HG03103 (cell line): ENCODE measurements around the gene BDKRB2.

Source experiments
- ATAC-seq: cut with Tn5 transposase; IDR thresholded peaks from one replicate; pipeline ENCODE4 v1.9.1; 2021; ENCODE audit warnings: low read depth; ENCODE audit not compliant: unreplicated experiment

Gene BDKRB2

GRCh38 chr14:96204151-96205058 is at the start of gene BDKRB2:
TSS of gene BDKRB2 (plus strand) at chr14:96204839. CDS start at chr14:96237108, 32,269 bp downstream.
- ATAC-seq = no peak

- no peak for ATAC-seq
Observed at GRCh38 chr14:96154900-96155299, 49.7 kb upstream of the BDKRB2 start.

GRCh38 chr14:96156804-96157760 is 47.6 kb upstream of the BDKRB2 start:
- no peak for ATAC-seq

GRCh38 chr14:96158735-96159134 is 45.9 kb upstream of the BDKRB2 start:
- ATAC-seq = no peak

GRCh38 chr14:96160076-96160912 is 44.3 kb upstream of the BDKRB2 start:
- ATAC-seq = no peak

GRCh38 chr14:96160913-96161310 is 43.7 kb upstream of the BDKRB2 start:
- no peak for ATAC-seq

GRCh38 chr14:96161636-96162035 is 43.0 kb upstream of the BDKRB2 start:
- ATAC-seq = no peak

- no peak for ATAC-seq
Observed at GRCh38 chr14:96162265-96162664, 42.4 kb upstream of the BDKRB2 start.

GRCh38 chr14:96162741-96163140 is 41.9 kb upstream of the BDKRB2 start:
- ATAC-seq = no peak

GRCh38 chr14:96164861-96165490 is 39.7 kb upstream of the BDKRB2 start:
- no peak for ATAC-seq

- no peak for ATAC-seq
Observed at GRCh38 chr14:96165493-96166436, 38.9 kb upstream of the BDKRB2 start.

- no peak for ATAC-seq
Observed at GRCh38 chr14:96166461-96167223, 38.0 kb upstream of the BDKRB2 start.

- ATAC-seq = no peak
Observed at GRCh38 chr14:96167224-96168148, 37.2 kb upstream of the BDKRB2 start.

GRCh38 chr14:96168581-96168980 is 36.1 kb upstream of the BDKRB2 start:
- no peak for ATAC-seq

GRCh38 chr14:96170961-96171592 is 33.6 kb upstream of the BDKRB2 start:
- ATAC-seq = no peak

GRCh38 chr14:96173636-96174475 is 30.8 kb upstream of the BDKRB2 start:
- no peak for ATAC-seq
